H9 (cell line): Measurements from ENCODE around the gene MLC1. TPM values are rescaled to one million over a fixed set of nuclear protein-coding genes. Genes with fewer than 3 reads are reported as not detected.

Experiments
- DNase-seq: peaks from one replicate; pipeline ENCODE4 v3.0.0-alpha.2; 2017
- H2AFZ ChIP-seq: one replicate; pipeline ENCODE4 v1.6.1; 2013; ENCODE audit warnings: mild to moderate bottlenecking, low read length, control low read depth, moderate library complexity
- H2AK5ac ChIP-seq: 2 replicates; pipeline ENCODE4 v1.6.1; 2013; ENCODE audit warnings: low read length, control low read depth, mixed read lengths; ENCODE audit not compliant: insufficient read length
- H2BK120ac ChIP-seq: one replicate; pipeline ENCODE4 v1.6.1; 2013; ENCODE audit warnings: low read depth, mild to moderate bottlenecking, low read length, control low read depth, inconsistent platforms; ENCODE audit not compliant: poor library complexity, severe bottlenecking
- H2BK12ac ChIP-seq: 2 replicates; pipeline ENCODE4 v1.6.1; 2013; ENCODE audit warnings: low read length, control low read depth, mixed read lengths, low read depth; ENCODE audit not compliant: insufficient read length
- H2BK15ac ChIP-seq: 2 replicates; pipeline ENCODE4 v1.6.1; 2013; ENCODE audit warnings: low read depth, low read length, control low read depth
- H2BK20ac ChIP-seq: one replicate; pipeline ENCODE4 v1.6.1; 2013; ENCODE audit warnings: low read depth, mild to moderate bottlenecking, low read length, control low read depth, inconsistent platforms; ENCODE audit not compliant: poor library complexity, severe bottlenecking
- H2BK5ac ChIP-seq: 2 replicates; pipeline ENCODE4 v1.6.1; 2013; ENCODE audit warnings: low read length, control low read depth, mixed read lengths; ENCODE audit not compliant: insufficient read length
- H3K14ac ChIP-seq: 2 replicates; pipeline ENCODE4 v1.6.1; 2013; ENCODE audit warnings: low read length, control low read depth; ENCODE audit not compliant: insufficient read depth
- H3K18ac ChIP-seq: 2 replicates; pipeline ENCODE4 v1.6.1; 2013; ENCODE audit warnings: low read depth, mild to moderate bottlenecking, mixed read lengths, low read length, control low read depth; ENCODE audit not compliant: insufficient read length
- H3K23ac ChIP-seq: 2 replicates; pipeline ENCODE4 v1.6.1; 2013; ENCODE audit warnings: low read length, control low read depth, mixed read lengths, low read depth; ENCODE audit not compliant: insufficient read length
- H3K23me2 ChIP-seq: 2 replicates; pipeline ENCODE4 v1.6.1; 2013; ENCODE audit warnings: low read depth, mild to moderate bottlenecking, mixed read lengths, low read length, control low read depth; ENCODE audit not compliant: insufficient read length, poor library complexity, severe bottlenecking
- H3K27ac ChIP-seq: 2 replicates; pipeline ENCODE4 v1.5.1; 2013; ENCODE audit warnings: low read length, control low read depth, mixed read lengths, low read depth; ENCODE audit not compliant: insufficient read length
- H3K27me3 ChIP-seq: 2 replicates; pipeline ENCODE4 v1.6.1; 2013; ENCODE audit warnings: low read length, control low read depth, inconsistent platforms; ENCODE audit not compliant: insufficient read depth
- H3K4ac ChIP-seq: 2 replicates; pipeline ENCODE4 v1.6.1; 2013; ENCODE audit warnings: low read depth, mild to moderate bottlenecking, control low read depth, inconsistent platforms, low read length, moderate library complexity
- H3K4me1 ChIP-seq: 2 replicates; pipeline ENCODE4 v1.6.1; 2013; ENCODE audit warnings: low read length, control low read depth, inconsistent platforms; ENCODE audit not compliant: insufficient read depth
- H3K4me2 ChIP-seq: 2 replicates; pipeline ENCODE4 v1.6.1; 2013; ENCODE audit warnings: low read length, control low read depth, mixed read lengths; ENCODE audit not compliant: insufficient read length, insufficient read depth
- H3K56ac ChIP-seq: 2 replicates; pipeline ENCODE4 v1.6.1; 2013; ENCODE audit warnings: low read depth, mild to moderate bottlenecking, mixed read lengths, low read length, control low read depth; ENCODE audit not compliant: insufficient read length
- H3K79me1 ChIP-seq: 2 replicates; pipeline ENCODE4 v1.6.1; 2013; ENCODE audit warnings: low read depth, mild to moderate bottlenecking, moderate library complexity, low read length, control low read depth, inconsistent platforms; ENCODE audit not compliant: insufficient read depth, poor library complexity, severe bottlenecking
- H3K79me2 ChIP-seq: 2 replicates; pipeline ENCODE4 v1.6.1; 2013; ENCODE audit warnings: low read length, control low read depth, inconsistent platforms; ENCODE audit not compliant: insufficient read depth
- H3K9ac ChIP-seq: 2 replicates; pipeline ENCODE4 v1.6.1; 2013; ENCODE audit warnings: low read length, control low read depth, mixed read lengths; ENCODE audit not compliant: insufficient read length; ENCODE audit errors: extremely low read depth
- H3K9me3 ChIP-seq: one replicate; pipeline ENCODE4 v1.6.1; 2013; ENCODE audit warnings: low read depth, low read length, inconsistent platforms; ENCODE audit not compliant: control insufficient read depth
- H3T11ph ChIP-seq: one replicate; pipeline ENCODE4 v1.6.1; 2013; ENCODE audit warnings: mild to moderate bottlenecking, low read length, control low read depth, inconsistent platforms
- H4K20me1 ChIP-seq: one replicate; pipeline ENCODE4 v1.6.1; 2013; ENCODE audit not compliant: control insufficient read depth, insufficient read length, insufficient read depth
- H4K5ac ChIP-seq: 2 replicates; pipeline ENCODE4 v1.6.1; 2013; ENCODE audit warnings: low read depth, mild to moderate bottlenecking, mixed read lengths, low read length, control low read depth; ENCODE audit not compliant: insufficient read length
- H4K8ac ChIP-seq: replicated peaks from 2 replicates; pipeline ENCODE4 v1.6.1; 2013; ENCODE audit warnings: low read length, control low read depth, mixed read lengths, low read depth; ENCODE audit not compliant: insufficient read length
- H4K91ac ChIP-seq: 2 replicates; pipeline ENCODE4 v1.6.1; 2013; ENCODE audit warnings: low read depth, mild to moderate bottlenecking, moderate library complexity, mixed read lengths, low read length, control low read depth; ENCODE audit not compliant: insufficient read length
- H3K27ac Mint-ChIP-seq, 3 experiments: 2 replicates in 2 of 3; 3 replicates in 1 of 3; pipeline ENCODE4 v1.8.0; 2020 to 2021; ENCODE audit warnings: mixed read lengths in 3 of 3, mild to moderate bottlenecking in 1 of 3, moderate library complexity in 1 of 3
- H3K27me3 Mint-ChIP-seq: 2 replicates; pipeline ENCODE4 v1.8.0; 2021; ENCODE audit warnings: low read depth, mild to moderate bottlenecking, moderate library complexity, mixed read lengths
- H3K36me3 Mint-ChIP-seq, 3 experiments: 2 replicates in 2 of 3; 3 replicates in 1 of 3; pipeline ENCODE4 v1.8.0; 2020 to 2021; ENCODE audit warnings: low read depth in 3 of 3, mixed read lengths in 3 of 3; ENCODE audit not compliant: insufficient read depth in 1 of 3
- H3K4me1 Mint-ChIP-seq, 2 experiments: 2 replicates each; pipeline ENCODE4 v1.8.0; 2020; ENCODE audit warnings: mixed read lengths in 2 of 2
- H3K4me3 Mint-ChIP-seq, 2 experiments: 2 replicates in 1 of 2; 3 replicates in 1 of 2; pipeline ENCODE4 v1.8.0; 2020 to 2021; ENCODE audit warnings: mild to moderate bottlenecking in 2 of 2, mixed read lengths in 2 of 2, moderate library complexity in 1 of 2
- H3K9me3 Mint-ChIP-seq, 2 experiments: 2 replicates in 1 of 2; 3 replicates in 1 of 2; pipeline ENCODE4 v1.8.0; 2020; ENCODE audit warnings: mild to moderate bottlenecking in 2 of 2, mixed read lengths in 2 of 2, moderate library complexity in 1 of 2
- CTCF ChIP-seq: fragments of 200-600 bp; sonication (generic); conservative IDR thresholded peaks from 3 replicates; pipeline ENCODE4 v1.8.0; 2021; ENCODE audit warnings: antibody characterized with exemption, mild to moderate bottlenecking
- WGBS: extraction: QIAGEN DNeasy Blood & Tissue Kit; methylation state at CpG from one replicate; pipeline ENCODE4 v1.1.7; 2013; ENCODE audit warnings: missing lambda C conversion rate, low lambda C conversion rate, mixed read lengths; ENCODE audit not compliant: insufficient read length; ENCODE audit errors: extremely low coverage; 5-methylcytosine and 5-hydroxymethylcytosine counted together
- total RNA-seq: library from RNA; stranded (reverse); gene quantifications from 2 replicates; pipeline ENCODE4 v1.2.1, GENCODE V29; 2021

Gene MLC1
- total RNA-seq, 1 experiment from 2014 or later = not detected

- WGBS = no CpG with 5 or more reads among the region's 13 CpGs
- no peak overlapping the region for H3K27ac ChIP-seq
- H3K27ac Mint-ChIP-seq = no peak overlapping the region
- no peak overlapping the region for H3T11ph ChIP-seq
- no peaks in the 10 kb centered on the region for H3K9me3 ChIP-seq
- no peak overlapping the region for H3K4ac ChIP-seq
- no peaks in the 10 kb centered on the region for H4K20me1 ChIP-seq
- no peaks in the 10 kb centered on the region for H3K9me3 Mint-ChIP-seq
- no peak overlapping the region for H3K4me3 Mint-ChIP-seq
- no peak overlapping the region for H3K56ac ChIP-seq
- H2BK20ac ChIP-seq = no peak overlapping the region
- H3K36me3 Mint-ChIP-seq = no peaks in the 10 kb centered on the region
- no peak overlapping the region for H3K23ac ChIP-seq
- no peak overlapping the region for H2BK12ac ChIP-seq
- H3K14ac ChIP-seq = no peak overlapping the region
- DNase-seq = no peak
- H2BK15ac ChIP-seq = no peak overlapping the region
- H3K79me2 ChIP-seq = no peaks in the 10 kb centered on the region
- no peaks in the 10 kb centered on the region for H3K27me3 ChIP-seq
- no peak overlapping the region for H2BK5ac ChIP-seq
- H4K8ac ChIP-seq = no peak overlapping the region
- H2BK120ac ChIP-seq = no peak overlapping the region
- H4K91ac ChIP-seq = no peak overlapping the region
- no peaks in the 10 kb centered on the region for H3K79me1 ChIP-seq
- H3K4me1 ChIP-seq = no peaks in the 10 kb centered on the region
- H3K23me2 ChIP-seq = no peaks in the 10 kb centered on the region
- H3K4me1 Mint-ChIP-seq = peaks cover 5 to 11% of the 10 kb centered on the region in 2 experiments; a peak in 3 of 4 replicates
- H2AK5ac ChIP-seq = no peak overlapping the region
- H4K5ac ChIP-seq = no peak overlapping the region
- TF ChIP-seq CTCF = no peak
- H2AFZ ChIP-seq = no peak overlapping the region
- H3K18ac ChIP-seq = no peak overlapping the region
- H3K4me2 ChIP-seq = no peak overlapping the region
- peaks cover 11% of the 10 kb centered on the region for H3K27me3 Mint-ChIP-seq
- no peak overlapping the region for H3K9ac ChIP-seq
Observed at GRCh38 chr22:50078246-50078645, 7.0 kb downstream of the MLC1 start.
